ENCODE data around the gene SAP25. TPM values are rescaled to one million over a fixed set of nuclear protein-coding genes. Genes with fewer than 3 reads are reported as not detected.

SAP25 gene
- total and polyA plus RNA-seq, 9 donors = 3.2 to 10.1 (median 6.8) TPM; not detected in 1

DNA sequence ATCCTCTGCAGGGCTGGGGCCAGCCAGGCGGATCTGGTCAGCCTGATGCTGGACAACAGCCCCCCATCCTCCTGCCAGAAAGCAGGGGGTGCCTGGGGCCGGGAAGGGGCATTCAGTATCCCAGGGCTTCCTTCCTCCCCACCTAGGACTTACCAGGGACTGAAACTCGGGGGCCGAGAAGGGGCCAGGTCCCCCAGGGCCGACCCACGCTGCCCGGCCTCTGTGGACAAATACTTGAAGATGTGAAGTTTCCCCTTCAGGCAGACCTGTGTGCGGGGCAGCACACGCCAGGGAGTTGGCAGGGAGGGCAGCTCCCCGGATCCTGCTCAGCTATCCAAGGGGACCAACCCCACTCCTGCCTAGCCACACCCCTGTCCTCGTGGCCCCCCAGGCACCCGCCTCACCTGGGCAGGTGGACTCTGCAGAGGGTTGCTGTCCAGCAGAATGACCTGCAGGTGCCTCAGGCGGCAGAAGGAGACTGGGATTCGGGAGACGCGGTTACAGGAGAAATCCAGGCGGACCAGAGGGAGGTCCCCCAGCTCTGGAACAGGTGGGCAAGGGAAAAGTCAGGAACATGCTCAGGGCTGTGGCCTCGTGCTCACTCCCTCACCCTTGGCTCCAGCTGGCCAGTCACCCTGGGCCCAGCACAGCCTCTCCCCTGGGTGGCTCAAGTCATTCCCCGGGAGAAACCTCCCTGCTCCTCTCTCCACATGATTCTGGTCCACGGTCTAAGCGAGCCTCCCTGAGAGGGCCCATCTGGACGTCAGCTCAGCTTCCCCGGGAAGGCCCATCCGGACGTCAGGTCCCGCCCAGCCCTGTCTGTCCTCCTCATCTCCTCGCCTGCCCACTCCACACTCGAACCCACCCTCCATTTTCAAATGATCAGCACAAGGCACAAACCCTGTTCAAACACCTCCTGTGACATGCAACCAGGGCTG is 4.8 kb upstream of the SAP25 start:
- H3K4me3 ChIP-seq = no peak overlapping the region
- intact Hi-C loops (cut with DNase I) = no loop called here
- H3K9me3 ChIP-seq = no peaks in the 10 kb centered on the region
- H3K27ac ChIP-seq = no peak overlapping the region
- H3K4me1 ChIP-seq (ENCODE audit: insufficient read depth) = peaks cover 4% of the 10 kb centered on the region
- H3K36me3 ChIP-seq = no peaks in the 10 kb centered on the region
- H3K27me3 ChIP-seq = no peaks in the 10 kb centered on the region
- DNase-seq = no peak
- 86 to 87% (median 87%) methylated on average over 28 of the region's 28 CpGs for WGBS, 3 donors
- TF ChIP-seq POLR2A (IDR thresholded peaks at IDR 0.05) = no peak
- TF ChIP-seq EP300 (IDR thresholded peaks at IDR 0.05) = no peak
- TF ChIP-seq, protein P1, sequence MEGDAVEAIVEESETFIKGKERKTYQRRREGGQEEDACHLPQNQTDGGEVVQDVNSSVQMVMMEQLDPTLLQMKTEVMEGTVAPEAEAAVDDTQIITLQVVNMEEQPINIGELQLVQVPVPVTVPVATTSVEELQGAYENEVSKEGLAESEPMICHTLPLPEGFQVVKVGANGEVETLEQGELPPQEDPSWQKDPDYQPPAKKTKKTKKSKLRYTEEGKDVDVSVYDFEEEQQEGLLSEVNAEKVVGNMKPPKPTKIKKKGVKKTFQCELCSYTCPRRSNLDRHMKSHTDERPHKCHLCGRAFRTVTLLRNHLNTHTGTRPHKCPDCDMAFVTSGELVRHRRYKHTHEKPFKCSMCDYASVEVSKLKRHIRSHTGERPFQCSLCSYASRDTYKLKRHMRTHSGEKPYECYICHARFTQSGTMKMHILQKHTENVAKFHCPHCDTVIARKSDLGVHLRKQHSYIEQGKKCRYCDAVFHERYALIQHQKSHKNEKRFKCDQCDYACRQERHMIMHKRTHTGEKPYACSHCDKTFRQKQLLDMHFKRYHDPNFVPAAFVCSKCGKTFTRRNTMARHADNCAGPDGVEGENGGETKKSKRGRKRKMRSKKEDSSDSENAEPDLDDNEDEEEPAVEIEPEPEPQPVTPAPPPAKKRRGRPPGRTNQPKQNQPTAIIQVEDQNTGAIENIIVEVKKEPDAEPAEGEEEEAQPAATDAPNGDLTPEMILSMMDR (IDR thresholded peaks at IDR 0.05) = no peak

DNA sequence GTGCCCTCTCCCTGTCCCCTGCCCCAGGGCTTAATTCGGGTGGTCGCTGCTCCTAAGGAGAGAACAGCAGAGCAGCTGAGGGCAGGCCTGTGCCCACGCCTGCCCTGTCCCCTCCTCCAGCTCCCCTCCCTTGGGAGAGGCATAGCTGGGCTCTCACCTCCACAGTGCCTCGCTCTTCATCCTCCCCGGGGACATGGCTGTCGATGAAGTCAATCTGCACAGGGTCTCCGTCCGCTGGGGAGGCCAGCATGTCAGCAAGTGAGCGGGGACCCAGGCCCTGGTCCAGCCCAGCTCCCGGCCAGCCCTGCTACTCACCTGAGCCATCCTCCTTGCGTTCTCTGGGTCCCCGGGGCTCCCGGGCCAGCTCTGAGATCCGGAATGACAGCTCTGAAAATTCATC is 3.8 kb upstream of the SAP25 start:
- Histone ChIP-seq H3K9me3 (no peaks in the 10 kb centered on the region), H3K36me3 (no peaks in the 10 kb centered on the region), H3K4me1 (ENCODE audit: insufficient read depth) (peaks cover 4% of the 10 kb centered on the region), H3K27ac (no peak overlapping the region), H3K4me3 (no peak overlapping the region), H3K27me3 (no peaks in the 10 kb centered on the region)
- WGBS, 3 donors = 88 to 91% (median 89%) methylated on average over 14 of the region's 14 CpGs
- no peak for DNase-seq
- intact Hi-C loops (cut with DNase I) = no loop called here
- TF ChIP-seq POLR2A (IDR thresholded peaks at IDR 0.05) = no peak
- TF ChIP-seq, protein P1 (IDR thresholded peaks at IDR 0.05) = no peak
- TF ChIP-seq EP300 (IDR thresholded peaks at IDR 0.05) = no peak

DNA sequence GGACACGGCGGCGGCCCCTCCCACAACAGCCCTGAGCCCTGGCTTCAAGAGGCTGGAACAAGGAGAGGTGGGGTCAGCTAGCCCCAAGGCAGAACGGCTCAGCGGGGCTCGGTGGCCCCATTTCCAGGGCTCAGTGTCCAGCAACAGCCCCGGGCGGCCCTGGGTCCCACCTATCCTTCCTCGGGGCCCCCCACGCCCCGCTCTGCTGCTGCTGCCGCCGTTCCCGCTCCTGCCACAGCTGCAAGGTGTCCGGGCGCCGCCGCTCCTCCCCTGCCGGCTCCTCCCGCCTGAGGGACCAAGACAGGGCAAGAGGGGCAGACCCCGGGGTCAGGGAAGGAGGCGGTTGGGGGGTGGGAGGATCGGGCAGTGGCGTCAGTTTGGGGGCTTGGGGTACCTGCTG is 3.4 kb upstream of the SAP25 start:
- Histone ChIP-seq H3K36me3 (no peaks in the 10 kb centered on the region), H3K4me3 (no peak overlapping the region), H3K27ac (no peak overlapping the region), H3K4me1 (ENCODE audit: insufficient read depth) (peaks cover under 1% of the 10 kb centered on the region), H3K27me3 (no peaks in the 10 kb centered on the region), H3K9me3 (no peaks in the 10 kb centered on the region)
- 85 to 91% (median 87%) methylated on average over 23 to 24 of the region's 24 CpGs for WGBS, 3 donors
- intact Hi-C loops (cut with DNase I) = no loop called here
- TF ChIP-seq POLR2A (IDR thresholded peaks at IDR 0.05) (no peak), EP300 (IDR thresholded peaks at IDR 0.05) (no peak)
- TF ChIP-seq, protein P1 (IDR thresholded peaks at IDR 0.05) = no peak
- peak in 1 of 5 donors; percentile 21 for DNase-seq

DNA sequence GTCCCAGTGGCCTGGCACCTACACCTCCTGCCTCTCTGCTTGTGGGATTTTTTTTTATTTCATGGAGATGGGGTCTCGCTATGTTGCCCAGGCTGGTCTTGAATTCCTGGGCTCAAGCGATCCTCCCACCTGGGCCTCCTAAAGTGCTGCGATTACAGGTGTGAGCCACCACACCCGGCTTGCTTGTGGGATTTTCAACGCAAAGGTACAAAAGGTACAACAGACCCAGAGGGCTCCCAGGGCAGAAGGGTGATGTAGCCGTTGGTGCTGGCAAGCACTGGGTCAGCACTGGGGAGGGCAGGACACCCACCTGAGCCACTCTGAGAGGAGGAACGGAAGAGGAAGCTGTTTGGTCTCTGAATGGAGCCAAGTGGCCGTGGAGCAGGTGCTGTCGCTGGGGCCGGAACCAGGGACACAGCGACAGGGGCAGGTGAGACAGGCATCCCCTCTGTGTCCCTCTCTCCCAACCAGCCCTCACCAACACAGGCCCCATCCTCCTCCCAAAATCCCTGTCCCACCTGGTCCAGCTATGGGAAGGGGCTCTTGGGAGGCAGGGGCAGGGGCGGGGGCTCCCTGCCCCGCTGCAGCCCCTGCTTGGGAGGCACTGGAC is 2.8 kb upstream of the SAP25 start:
- H3K4me3 ChIP-seq = no peak overlapping the region
- intact Hi-C loops (cut with DNase I) = no loop called here
- H3K9me3 ChIP-seq = no peaks in the 10 kb centered on the region
- 92 to 93% (median 92%) methylated on average over 13 of the region's 13 CpGs for WGBS, 3 donors
- no peak overlapping the region for H3K27ac ChIP-seq
- no peaks in the 10 kb centered on the region for H3K4me1 ChIP-seq (ENCODE audit: insufficient read depth)
- H3K36me3 ChIP-seq = no peaks in the 10 kb centered on the region
- no peaks in the 10 kb centered on the region for H3K27me3 ChIP-seq
- DNase-seq = no peak
- TF ChIP-seq, protein P1 (IDR thresholded peaks at IDR 0.05) = no peak
- no peak for TF ChIP-seq EP300 (IDR thresholded peaks at IDR 0.05)
- TF ChIP-seq POLR2A (IDR thresholded peaks at IDR 0.05) = no peak
